ENCODE data around the gene LPA.
A peak's percentile ranks its signal among the peaks of the same experiment; 100 is the strongest.
"Not testable (repeated sequence)": the region's sequence is repeated elsewhere in the genome, so short reads cannot be mapped to it uniquely, and the experiment has no call there.

Gene LPA

DNA sequence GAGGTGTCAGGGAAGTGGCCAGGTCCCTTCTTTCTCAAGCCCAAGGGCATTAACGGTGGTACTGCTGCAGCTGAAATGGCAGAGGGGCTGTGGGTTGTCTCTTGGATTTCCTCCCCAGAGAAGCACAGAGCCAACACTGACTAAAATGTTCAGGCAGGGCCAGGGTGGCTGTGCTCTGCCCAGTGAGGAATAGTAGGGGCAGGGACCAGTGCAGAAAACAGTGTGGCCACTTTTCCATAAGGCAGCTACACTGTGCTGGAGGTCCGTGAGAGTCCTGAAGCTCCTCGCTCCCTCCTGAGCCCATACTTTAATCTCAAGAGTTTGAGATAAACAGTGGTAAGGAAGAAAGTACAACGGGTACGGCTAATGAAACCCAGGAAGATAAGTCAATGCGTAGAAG lies 4.5 kb downstream of the LPA start:
- DNase-seq: no peak

DNA sequence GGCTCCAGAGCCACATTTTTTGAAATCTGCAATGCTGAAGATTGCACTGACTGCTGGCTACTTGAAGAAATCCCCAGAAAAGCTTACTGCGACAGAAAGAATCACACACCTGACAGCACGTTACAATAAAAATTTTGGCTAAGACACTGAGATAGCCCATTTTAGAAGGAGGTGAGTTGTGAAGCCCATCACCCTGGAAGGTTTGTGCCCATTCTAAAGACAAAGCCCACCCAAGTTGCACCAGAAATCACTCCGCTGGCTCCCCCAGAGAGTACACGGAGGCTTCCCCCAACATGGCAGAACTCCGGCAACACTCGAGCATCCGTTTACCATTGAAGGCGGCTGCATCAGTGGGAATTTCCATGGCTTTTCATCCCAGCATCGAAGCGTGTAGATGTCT lies 29.4 kb downstream of the LPA start:
- DNase-seq: no peak

DNA sequence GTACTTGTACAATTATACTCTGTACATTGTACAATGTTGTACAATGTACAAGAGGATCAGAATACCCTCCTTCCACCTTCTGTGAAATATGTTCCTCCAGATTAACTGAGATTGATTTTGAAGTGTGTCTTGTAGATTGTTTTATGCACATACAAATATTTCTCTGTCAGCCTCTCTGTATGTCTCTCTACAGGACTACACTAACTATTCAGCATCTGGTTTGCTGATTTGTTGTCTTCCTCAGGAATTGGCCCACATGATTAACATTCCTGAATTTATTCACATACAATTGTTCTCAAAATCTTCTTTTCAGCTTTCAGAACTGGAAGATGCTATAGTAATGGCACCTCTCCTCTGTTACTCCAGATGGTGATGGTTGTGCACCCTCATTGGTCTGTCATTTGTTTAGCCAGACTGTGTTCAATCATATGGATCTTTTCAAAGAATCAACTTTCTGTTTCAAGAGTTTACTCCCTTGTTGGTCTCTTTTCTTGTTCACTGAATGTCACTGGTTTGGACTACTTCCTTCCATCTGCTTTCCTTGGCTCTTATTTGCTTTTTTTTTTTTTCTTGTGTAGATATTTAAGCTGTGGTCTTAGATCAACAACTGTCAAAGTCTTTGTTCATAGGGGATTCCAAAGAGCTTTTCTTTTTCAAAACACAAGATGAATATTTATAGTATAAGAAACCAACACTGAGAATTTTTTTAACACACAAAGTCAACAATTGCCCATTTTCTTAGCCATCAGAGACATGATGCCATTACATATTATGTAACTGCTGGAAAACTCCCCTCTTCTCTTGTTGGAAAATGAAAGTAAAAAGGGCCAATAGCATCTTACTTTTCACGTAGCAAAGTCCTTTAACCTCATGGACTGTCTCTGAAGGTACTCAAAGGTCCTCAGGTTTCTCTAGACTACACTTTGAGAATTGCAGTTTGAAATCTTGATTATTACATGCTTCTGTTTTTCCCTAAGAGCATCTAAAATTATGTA lies 67.9 kb downstream of the LPA start:
- no peak for DNase-seq

DNA sequence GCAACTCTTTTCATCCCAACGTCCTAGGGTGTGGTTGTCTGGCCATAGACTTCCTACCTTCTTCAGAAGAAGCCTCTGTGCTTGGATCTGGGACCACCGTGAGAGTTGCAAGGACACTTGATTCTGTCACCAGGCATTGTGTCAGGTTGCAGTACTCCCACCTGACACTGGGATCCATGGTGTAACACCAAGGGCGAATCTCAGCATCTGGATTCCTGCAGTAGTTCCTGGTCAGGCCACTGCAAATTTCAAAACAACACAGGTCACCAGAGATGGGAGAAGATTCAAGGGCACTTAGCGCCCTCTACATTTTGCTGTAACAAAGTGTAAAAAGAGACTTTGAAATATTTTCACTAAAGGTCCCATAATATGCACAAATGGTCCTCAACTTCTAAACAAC lies 68.8 kb downstream of the LPA start:
- not testable (repeated sequence) for DNase-seq

DNA sequence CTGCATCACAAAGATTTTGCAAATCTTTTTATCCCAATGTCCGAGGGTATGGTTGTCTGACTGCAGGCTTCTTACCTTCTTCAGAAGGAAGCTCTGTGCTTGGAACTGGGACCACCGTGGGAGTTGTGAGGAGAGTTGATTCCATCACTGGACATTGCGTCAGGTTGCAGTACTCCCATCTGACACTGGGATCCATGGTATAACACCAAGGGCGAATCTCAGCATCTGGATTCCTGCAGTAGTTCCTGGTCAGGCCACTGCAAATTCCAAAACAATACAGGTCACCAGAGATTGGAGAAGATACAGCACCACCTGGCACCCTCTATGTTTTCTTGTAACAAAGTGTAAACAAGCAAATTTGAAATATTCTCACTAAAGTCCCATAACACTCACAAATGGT lies 77.7 kb downstream of the LPA start:
- DNase-seq: no peak

DNA sequence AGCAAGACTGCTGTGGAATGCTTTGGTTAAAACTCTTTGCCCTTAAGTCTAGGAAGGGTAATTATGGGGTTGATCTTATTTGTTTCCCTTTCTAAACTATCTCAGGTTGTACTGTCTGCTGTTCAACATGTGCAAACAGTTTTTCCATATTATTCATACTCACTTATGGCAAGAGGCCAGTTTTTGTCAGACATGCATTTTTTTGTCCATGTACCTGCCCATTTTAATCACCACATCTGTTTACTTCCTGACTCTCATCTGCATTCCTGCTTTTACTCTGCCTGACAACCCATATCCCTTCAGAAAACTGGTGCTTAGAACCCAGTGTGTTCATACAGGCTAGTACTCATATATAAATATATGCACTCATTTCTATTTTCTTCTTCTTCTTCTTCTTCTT lies 80.3 kb downstream of the LPA start:
- DNase-seq: no peak

DNA sequence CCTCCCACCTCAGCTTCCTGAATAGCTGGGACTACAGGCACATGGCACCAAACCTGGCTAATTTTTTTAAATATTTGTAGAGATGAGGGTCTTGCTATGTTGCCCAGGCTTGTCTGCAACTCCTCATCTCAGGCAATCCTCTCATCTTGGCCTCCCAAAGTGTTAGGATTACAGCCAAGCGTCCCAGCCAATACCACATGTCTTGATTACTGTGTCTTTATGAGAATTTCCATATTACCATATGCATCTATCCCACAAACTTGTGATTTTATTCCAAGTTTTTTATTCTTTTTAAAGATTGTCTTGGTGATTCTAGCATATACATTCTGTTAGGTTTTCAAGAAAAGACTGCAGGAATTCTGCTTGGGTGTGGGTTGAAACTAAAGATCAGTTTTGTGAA lies 82.7 kb downstream of the LPA start:
- DNase-seq: no peak

DNA sequence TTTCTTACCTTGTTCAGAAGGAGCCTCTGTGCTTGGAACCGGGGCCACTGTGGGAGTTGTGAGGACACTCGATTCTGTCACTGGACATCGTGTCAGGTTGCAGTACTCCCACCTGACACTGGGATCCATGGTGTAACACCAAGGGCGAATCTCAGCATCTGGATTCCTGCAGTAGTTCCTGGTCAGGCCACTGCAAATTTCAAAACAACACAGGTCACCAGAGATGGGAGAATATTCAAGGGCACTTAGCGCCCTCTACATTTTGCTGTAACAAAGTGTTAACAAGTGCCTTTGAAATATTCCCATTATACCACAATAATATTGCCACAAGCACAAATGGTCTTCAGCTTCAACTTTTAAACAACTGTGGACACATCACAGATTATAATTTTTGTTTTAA lies 85.6 kb downstream of the LPA start:
- DNase-seq: not testable (repeated sequence)

DNA sequence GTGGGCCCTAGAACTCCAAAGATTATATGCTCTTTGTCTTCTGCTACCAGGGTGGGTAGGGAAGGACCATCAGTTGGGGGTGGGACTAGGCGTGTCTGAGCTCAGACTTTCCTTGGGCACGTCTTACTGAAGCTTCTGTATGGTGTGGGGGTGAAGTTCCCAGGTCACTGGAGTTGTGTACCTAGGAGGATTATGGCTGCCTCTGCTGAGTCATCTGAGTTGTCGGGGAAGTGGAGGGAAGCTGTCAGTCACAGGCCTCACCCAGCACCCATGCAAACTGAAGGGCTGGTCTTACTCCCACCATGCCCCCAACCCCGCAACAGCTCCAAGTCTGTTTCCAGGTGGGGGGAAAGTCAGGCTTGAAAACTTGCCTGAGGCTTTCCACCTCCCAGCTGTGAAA lies 90.1 kb downstream of the LPA start:
- DNase-seq: no peak

DNA sequence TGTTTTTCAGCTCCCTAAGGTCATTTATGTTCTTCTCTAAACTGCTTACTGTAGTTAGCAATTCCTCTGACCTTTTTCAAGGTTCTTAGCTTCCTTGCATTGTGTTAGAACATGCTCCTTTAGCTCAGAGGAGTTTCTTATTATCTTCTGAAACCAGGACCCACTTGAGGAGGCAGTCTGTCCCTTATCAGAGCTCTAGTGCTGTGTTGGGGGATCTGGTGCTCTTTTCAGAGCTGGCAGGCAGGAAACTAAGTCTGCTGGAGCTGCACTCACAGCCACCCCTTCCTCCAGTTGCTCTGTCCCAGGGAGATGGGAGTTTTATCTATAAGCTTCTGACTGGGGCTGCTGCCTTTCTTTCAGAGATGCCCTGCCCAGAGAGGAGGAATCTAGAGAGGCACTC lies 92.9 kb downstream of the LPA start:
- DNase-seq: not testable (repeated sequence)

DNA sequence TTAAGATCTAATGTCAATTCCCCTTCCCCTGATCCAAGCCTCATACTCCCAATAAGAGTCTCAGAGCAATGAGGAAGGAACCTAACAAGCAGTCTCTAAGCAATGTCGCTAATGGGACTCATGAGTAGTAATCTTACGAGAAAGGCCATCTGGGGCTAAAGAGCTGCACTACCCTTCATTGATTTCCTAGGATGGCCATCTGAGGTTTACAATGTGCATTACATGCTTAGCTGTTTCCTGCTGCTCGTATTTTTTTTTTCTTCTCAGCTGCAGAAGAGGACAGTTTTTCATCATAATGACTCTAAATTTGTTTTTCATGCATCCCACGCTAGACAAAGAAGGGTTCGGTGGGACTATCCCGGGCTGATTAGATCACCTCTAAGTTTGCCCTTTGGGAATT lies 119.3 kb downstream of the LPA start:
- DNase-seq: no peak

DNA sequence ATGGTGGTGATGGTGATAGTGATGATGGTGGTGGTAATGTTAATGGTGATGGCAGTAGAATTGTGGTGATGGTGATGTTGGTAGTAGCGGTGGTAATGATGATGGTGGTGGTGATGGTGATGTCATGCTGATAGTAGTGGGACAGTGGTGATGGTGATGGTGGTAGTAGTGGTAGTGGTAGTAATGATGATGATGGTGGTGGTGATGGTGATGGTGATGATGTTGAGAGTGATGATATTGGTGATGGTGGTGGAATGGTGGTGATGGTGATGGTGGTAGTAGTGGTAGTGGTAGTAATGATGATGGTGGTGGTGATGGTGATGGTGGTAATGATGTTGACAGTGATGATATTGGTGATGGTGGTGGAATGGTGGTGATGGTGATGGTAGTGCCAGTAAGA lies 128.8 kb downstream of the LPA start:
- no peak for DNase-seq

DNA sequence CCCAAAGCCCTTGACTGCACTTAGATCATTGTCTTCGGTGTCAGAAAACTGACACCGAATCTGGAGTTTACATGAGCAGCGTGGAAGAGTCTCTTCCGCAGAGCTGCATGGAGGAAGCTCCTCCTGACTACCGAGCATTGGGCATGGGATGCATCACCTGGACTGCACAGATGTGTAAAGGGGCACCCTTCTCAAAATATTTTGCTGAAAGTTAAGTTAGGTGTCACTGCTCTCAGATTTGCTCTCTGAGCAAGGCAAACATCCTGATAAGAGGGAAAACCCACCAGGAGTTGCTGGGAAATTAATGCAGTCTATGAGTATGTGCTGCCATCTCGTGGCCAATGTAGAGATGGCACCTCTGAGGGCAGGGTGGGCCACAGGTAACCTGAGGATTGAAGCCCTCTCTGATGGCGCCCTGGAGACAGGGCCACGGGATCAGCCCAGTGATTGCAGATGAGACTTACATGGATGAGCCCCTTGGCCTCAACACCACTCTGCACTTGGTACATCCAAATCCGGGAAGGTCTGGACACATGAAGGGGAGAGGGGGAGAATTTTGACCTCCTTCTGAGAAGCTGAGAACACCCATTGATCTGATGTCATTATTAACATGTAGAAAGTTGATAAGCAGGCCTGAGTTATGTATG lies 129.9 kb downstream of the LPA start:
- peak; percentile 6 to 36 (median 30) for DNase-seq

DNA sequence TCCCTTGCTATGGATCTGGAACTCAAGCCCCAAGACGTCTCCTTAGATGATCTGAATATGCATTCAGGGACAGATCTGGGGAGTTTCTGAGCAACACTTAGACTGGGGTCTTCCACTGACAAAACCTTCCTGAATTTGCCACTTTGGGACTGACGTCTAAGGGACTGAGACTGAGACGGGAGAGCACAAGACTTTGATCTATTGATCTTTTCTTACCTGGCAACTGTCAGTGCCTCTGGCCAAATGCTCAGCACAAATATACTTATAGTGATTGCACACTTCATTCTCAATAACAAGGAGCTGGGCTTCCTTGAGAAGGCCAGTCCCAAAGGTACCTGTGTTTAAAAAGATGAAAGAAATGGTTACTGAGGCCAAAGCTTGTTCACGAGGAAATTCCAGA lies 131.8 kb downstream of the LPA start:
- no peak for DNase-seq

DNA sequence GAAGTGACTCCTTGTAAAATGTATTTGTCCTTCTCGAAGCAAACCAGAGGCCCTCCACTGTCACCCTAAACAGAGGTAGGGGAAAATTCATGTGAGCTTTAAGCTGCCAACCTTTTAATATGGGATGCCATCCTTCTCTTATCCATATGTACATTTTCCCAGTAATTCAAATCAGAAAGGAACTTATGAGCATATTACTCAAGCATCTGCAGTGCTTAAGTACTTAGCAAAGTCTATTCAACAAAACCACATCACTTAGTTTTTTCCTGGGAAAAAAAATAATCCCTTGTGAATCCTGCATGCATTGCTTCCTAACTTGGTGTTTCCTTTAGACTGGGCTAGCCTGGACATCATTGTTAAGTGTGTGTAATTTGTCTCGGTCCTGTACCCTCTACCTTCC lies 132.2 kb downstream of the LPA start:
- DNase-seq: no peak

DNA sequence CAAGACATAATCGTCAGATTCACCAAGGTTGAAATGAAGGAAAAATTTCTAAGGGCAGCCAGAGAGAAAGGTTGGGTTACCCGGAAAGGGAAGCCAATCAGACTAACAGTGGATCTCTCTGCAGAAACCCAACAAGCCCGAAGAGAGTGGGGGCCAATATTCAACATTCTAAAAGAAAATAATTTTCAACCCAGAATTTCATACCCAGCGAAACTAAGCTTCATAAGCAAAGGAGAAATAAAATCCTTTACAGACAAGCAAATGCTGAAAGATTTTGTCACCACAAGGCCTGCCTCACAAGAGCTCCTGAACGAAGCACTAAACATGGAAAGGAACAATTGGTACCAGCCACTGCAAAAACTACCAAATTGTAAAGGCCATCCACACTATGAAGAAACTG lies 134.6 kb downstream of the LPA start:
- not testable (repeated sequence) for DNase-seq

DNA sequence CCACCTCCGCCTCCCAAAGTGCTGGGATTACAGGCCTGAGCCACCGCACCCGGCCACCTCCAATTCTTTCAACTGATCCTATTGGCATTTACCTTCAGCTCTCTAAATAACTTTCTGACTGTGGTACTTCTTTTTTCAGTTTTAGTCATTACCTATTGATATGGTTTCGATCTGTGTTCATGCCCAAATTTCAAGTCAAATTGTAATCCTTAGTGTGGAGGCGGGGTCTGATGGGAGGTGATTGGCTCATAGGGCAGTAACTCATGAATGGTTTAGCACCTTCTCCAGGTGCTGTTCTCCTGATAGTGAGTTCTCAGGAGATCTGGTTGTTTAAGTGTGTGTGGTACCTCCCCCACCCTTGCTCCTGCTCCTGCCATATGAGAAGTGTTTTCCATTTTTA lies 140.9 kb downstream of the LPA start:
- DNase-seq: no peak

DNA sequence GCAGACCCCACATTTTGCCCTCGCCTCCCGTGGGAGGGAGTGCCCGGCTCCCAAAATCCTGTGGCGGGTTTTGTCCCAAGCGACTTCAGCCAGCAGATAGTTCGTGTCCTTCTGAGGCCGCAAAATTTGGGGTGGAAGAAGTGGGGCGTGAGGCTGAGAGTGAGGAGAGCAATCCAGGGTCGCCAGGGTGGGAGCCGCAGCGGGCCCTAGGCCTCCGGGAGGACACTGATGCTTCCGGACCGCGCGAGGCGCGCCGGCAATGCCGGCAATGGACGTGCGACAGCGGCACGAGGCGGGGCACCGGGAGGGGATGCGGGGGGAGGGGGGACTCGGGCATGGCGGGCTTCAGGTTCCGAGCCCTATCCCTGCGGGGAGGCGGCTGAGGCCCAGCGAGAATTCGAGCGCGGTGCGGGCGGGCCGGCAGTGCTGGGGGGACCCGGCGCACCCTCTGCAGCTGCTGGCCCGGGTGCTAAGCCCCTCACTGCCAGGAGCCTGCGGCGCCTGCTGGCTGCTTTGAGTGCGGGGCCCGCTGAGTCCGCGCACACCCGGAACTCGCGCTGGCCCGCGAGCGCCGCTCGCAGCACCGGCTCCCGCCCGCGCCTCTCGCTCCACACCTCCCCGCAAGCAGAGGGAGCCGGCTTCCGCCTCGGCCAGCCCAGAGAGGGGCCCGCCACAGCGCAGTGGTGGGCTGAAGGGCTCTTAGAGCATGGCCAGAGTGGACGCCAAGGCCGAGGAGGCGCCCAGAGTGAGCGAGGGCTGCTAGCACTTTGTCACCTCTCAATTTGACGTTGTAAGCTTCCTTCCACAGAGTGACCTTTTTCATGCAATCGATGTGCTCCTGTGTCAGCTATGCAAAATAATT lies 143.8 kb downstream of the LPA start:
- DNase-seq: peak; percentile 54 to 72 (median 64)

DNA sequence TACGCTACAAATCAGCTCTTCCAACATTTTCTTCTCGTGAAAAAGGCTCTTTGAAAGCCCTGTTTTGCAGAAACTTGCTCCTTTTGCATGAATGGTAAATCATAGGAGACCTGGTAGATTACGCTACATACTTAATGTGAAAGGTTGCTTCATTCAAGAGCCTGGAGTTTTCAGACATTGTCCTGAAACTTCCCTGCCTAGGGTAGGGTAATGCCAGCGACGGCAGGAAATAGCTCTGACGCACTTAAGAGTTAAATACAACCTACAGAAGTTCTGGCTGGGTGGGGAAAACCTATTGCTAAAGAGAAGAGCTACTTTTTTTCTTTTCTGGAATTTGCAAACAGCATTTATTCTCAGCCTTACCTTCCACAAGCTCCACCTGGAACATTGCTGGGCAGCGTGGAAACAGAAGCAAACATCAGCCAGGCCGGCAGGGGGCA lies 144.5 kb downstream of the LPA start:
- DNase-seq: no peak

DNA sequence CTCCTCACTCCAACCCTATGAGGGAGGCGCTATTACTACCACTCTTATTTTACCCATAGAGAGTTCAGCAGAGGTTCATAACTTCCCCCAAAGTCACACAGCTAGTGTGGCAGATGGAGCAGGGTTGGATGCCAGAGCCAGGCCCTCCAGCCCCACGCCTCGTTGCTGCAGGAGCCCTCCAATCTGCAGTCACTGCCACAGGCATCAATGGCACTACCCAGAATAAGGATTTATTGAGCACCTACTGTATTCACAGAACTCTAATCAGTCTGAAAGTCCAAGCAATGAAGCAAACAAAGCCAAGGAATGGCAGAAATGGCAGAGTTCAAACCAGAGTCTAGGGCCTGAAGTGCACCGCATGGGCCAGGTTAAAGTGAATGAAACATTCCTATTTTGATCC lies 144.9 kb downstream of the LPA start:
- DNase-seq: no peak

DNA sequence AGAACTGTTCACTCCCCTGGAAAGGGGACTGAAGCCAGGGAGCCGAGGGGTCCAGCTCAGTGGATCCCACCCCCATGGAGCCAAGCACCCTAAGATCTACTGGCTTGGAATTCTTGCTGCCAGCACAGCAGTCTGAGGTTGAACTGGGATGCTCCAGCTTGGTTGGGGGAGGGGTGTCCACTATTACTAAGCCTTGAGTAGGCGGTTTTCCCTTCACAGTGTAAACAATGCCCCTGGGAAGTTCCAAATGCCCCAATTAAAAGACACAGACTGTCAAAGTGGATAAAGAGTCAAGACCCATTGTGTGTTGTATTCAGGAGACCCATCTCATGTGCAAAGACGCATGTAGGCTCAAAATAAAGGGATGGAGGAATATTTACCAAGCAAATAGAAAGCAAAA lies 150.2 kb downstream of the LPA start:
- DNase-seq: no peak

DNA sequence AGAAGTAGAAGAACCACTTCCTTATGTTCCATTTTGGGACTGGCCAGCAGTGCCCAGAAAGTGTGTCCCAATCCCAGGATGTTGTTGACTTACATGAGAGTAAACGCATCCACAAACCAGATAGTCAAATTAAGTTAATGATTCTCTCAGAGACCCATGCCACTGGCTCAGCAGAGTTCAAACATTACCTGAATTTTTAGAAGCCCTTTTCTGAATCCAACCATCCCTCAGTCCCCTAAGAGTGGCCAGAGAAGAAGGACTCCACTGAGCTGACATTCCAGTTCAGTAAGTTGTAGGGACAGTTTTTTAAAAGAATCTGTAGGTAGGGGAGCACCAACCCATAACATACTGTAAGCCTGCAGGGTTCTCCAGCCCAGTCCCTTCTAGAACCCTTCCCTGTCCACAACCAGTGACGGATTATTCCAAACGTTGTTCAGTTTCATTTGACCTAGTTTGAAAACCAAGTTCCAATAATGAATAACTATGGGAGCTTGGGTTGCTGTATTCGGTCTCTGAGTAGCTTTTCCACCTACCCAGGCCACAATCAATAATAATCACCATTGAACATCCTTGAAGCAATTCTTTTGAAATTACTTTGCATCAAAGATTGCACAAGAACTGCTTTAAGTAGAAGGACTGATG lies 153.0 kb downstream of the LPA start:
- DNase-seq: no peak

DNA sequence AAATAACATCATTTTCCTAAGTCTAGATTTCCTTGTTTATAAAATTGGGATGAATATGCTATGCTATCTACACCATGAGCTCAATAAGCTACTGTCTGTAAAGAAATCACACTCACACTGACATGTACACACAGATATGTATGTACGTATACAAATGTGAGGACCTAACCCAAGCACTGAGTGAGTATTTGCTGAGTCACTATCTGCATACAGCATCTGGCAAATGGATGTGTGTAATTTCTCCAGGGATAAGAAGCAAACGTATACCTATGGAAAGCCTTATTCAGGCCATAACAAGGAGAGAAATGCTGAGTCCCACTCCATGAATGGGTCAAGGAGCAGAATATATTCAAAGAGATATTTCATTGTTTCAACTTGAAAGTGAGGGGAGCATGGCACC lies 153.9 kb downstream of the LPA start:
- no peak for DNase-seq
